ENCODE results near the gene NSMCE4A. TPM values are rescaled to one million over a fixed set of nuclear protein-coding genes. Genes with fewer than 3 reads are reported as not detected.

The NSMCE4A gene
- total and polyA plus RNA-seq, 2 of the 8 experiments (the other 6 are each of a cell fraction or from before 2014, with no cell fraction given) = 48.6 to 66.0 TPM

GRCh38 chr10:121965996-121966395 is 9.0 kb downstream of the NSMCE4A start:
- no peaks in the 10 kb centered on the region for H4K20me1 ChIP-seq (replicated peaks in 1 of 2; ENCODE audit: control insufficient read depth in 1 of 2, insufficient read depth in 2 of 2, low read length in 2 of 2)
- no peak for FAIRE-seq
- 95% methylated on average over 3 of the region's 3 CpGs; no CpG with 5 or more reads in 1 of the 2 experiments for WGBS, 2 experiments (ENCODE audit: extremely low coverage in 1 of 2, insufficient coverage in 1 of 2, insufficient read length in 1 of 2, insufficient replicate concordance in 2 of 2, low coverage in 1 of 2, low lambda C conversion rate in 2 of 2, missing lambda C conversion rate in 1 of 2)

More at GRCh38 chr10:121965996-121966395, 9.0 kb downstream of the NSMCE4A start:
- Histone ChIP-seq H3K4me1 (replicated peaks in 1 of 4; ENCODE audit: control insufficient read depth in 3 of 4, insufficient read depth in 4 of 4, low read length in 3 of 4) (no peaks in the 10 kb centered on the region), H4K5ac (ENCODE audit: insufficient read length, low read depth, low read length) (no peak overlapping the region), H2BK20ac (ENCODE audit: low read length) (no peak overlapping the region), H3K27ac (ENCODE audit: low read depth, low read length) (no peak overlapping the region), H2AK5ac (ENCODE audit: low read depth, low read length) (no peak overlapping the region), H3K9me3 (ENCODE audit: insufficient read depth in 2 of 2, low read depth in 1 of 2, low read length in 1 of 2) (no peaks in the 10 kb centered on the region), H3K79me1 (ENCODE audit: low read depth, low read length) (no peaks in the 10 kb centered on the region), H2BK120ac (replicated peaks; ENCODE audit: low read depth, low read length) (no peak overlapping the region), H2BK5ac (ENCODE audit: low read depth, low read length) (no peak overlapping the region), H3K23ac (ENCODE audit: insufficient read length) (no peak overlapping the region), H3K27me3 (replicated peaks in 1 of 4; ENCODE audit: control insufficient read depth in 3 of 4, extremely low read depth in 1 of 4, insufficient read depth in 3 of 4, low read length in 3 of 4) (no peaks in the 10 kb centered on the region), H2BK15ac (ENCODE audit: low read length) (no peak overlapping the region), H2BK12ac (ENCODE audit: low read depth, low read length) (no peak overlapping the region), H3K79me2 (ENCODE audit: control insufficient read depth in 1 of 2, insufficient read depth in 2 of 2, low read length in 2 of 2) (no peaks in the 10 kb centered on the region), H3K14ac (ENCODE audit: insufficient read length) (no peak overlapping the region), H3K9ac (replicated peaks in 1 of 4; ENCODE audit: extremely low read depth in 1 of 4, low read depth in 3 of 4, low read length in 3 of 4) (no peak overlapping the region), H2AFZ (ENCODE audit: low read length) (no peak overlapping the region), H3K23me2 (ENCODE audit: low read depth, low read length) (no peaks in the 10 kb centered on the region), H3K18ac (ENCODE audit: extremely low read depth, low read length) (no peak overlapping the region), H3K4me3 (ENCODE audit: extremely low read depth in 1 of 4, insufficient read depth in 2 of 4, low read depth in 3 of 4, low read length in 4 of 4) (no peak overlapping the region), H3K56ac (replicated peaks; ENCODE audit: insufficient read length, low read depth, low read length) (no peak overlapping the region), H3K4ac (replicated peaks; ENCODE audit: insufficient read length, low read depth, low read length) (no peak overlapping the region), H4K8ac (ENCODE audit: extremely low read depth, insufficient read depth, low read length) (no peak overlapping the region), H3K36me3 (ENCODE audit: control insufficient read depth in 2 of 4, insufficient read depth in 4 of 4, low read length in 3 of 4) (peaks cover 6 to 69% (median 33%) of the 10 kb centered on the region in 4 experiments; a peak in 7 of 8 replicates), H4K91ac (replicated peaks; ENCODE audit: insufficient read length, low read length) (no peak overlapping the region), H3K4me2 (ENCODE audit: insufficient read depth in 1 of 2, low read depth in 2 of 2, low read length in 2 of 2) (no peak overlapping the region)
- POLR2A ChIA-PET (ENCODE audit: partially characterized antibody) = interaction anchor here (1.2 to 2.1 kb wide), 4 partner anchors 8 to 14 kb away, joined by 3 to 5 read pairs (median 4); partner anchors contain the start of gene NSMCE4A
- no peak for DNase-seq (ENCODE audit: low read depth in 1 of 2, low spot score in 2 of 2)
- CTCF ChIA-PET (ENCODE audit: partially characterized antibody) = interaction anchor here (0.6 to 2.3 kb wide), 3 partner anchors 9 to 269 kb away, joined by 3 to 7 read pairs (median 3); partner anchors contain the start of gene NSMCE4A
- TF ChIP-seq SP2 (IDR thresholded peaks at IDR 0.05; ENCODE audit: low read length) (no peak), KDM5A (IDR thresholded peaks at IDR 0.05; ENCODE audit: low read length) (no peak), TCF12 (IDR thresholded peaks at IDR 0.05; ENCODE audit: low read depth, low read length) (no peak), ATF3 (IDR thresholded peaks at IDR 0.05; ENCODE audit: insufficient read depth, low read depth, low read length) (no peak), NRF1 (IDR thresholded peaks at IDR 0.05; ENCODE audit: low read depth, low read length) (no peak), GTF2F1 (IDR thresholded peaks at IDR 0.05; ENCODE audit: borderline replicate concordance, low read depth, low read length) (no peak), USF2 (IDR thresholded peaks at IDR 0.05; ENCODE audit: low read length) (no peak), FOSL1 (IDR thresholded peaks at IDR 0.05; ENCODE audit: insufficient read depth, low read depth, low read length) (no peak), EP300 (IDR thresholded peaks at IDR 0.05; ENCODE audit: borderline replicate concordance in 1 of 2, low read depth in 2 of 2, low read length in 2 of 2) (no peak), JUND (IDR thresholded peaks at IDR 0.05; ENCODE audit: low read length) (no peak)
- TF ChIP-seq, protein P1, sequence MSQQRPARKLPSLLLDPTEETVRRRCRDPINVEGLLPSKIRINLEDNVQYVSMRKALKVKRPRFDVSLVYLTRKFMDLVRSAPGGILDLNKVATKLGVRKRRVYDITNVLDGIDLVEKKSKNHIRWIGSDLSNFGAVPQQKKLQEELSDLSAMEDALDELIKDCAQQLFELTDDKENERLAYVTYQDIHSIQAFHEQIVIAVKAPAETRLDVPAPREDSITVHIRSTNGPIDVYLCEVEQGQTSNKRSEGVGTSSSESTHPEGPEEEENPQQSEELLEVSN (IDR thresholded peaks at IDR 0.05) = no peak

All from H1 (cell line).